CD4-positive, alpha-beta memory T cell (primary cell): Measurements from ENCODE around the gene ATP8B2. TPM values are rescaled to one million over a fixed set of nuclear protein-coding genes. Genes with fewer than 3 reads are reported as not detected.

Experiments
- CTCF ChIA-PET: fragments of 350-600 bp; sonication (Branson Sonifier 250); formaldehyde crosslinking; loops from one replicate; lab custom pipeline; 2021; ENCODE audit warnings: inconsistent platforms; ENCODE audit not compliant: partially characterized antibody; lab: Charles Lee
- POLR2A ChIA-PET: fragments of 350-600 bp; sonication (Branson Sonifier 250); formaldehyde crosslinking; loops from one replicate; lab custom pipeline; 2021; ENCODE audit not compliant: partially characterized antibody; lab: Charles Lee
- DNase-seq, 5 donors: peaks; one replicate each; pipeline versions ENCODE4 v3.0.0 to v3.0.0-alpha.2; 2020 to 2022; ENCODE audit warnings: mixed read lengths in 1 of 5
- H3K27ac ChIP-seq: one replicate; pipeline ENCODE4 v1.7.0; 2013; ENCODE audit warnings: low read depth, low read length
- H3K27me3 ChIP-seq: 2 replicates; pipeline ENCODE4 v1.7.0; 2013; ENCODE audit warnings: mild to moderate bottlenecking, low read length, moderate library complexity; ENCODE audit not compliant: insufficient read depth
- H3K36me3 ChIP-seq: 2 replicates; pipeline ENCODE4 v1.7.0; 2013; ENCODE audit warnings: mild to moderate bottlenecking, low read length, moderate library complexity; ENCODE audit not compliant: insufficient read depth
- H3K4me1 ChIP-seq: 2 replicates; pipeline ENCODE4 v1.7.0; 2013; ENCODE audit warnings: mild to moderate bottlenecking, low read length, moderate library complexity; ENCODE audit not compliant: insufficient read depth
- H3K4me3 ChIP-seq, 2 donors: one replicate each; pipeline ENCODE4 v1.7.0; 2013; ENCODE audit warnings: low read length in 2 of 2, mild to moderate bottlenecking in 1 of 2
- H3K9me3 ChIP-seq, 2 donors: one replicate each; pipeline ENCODE4 v1.7.0; 2013; ENCODE audit warnings: low read length in 2 of 2, control low read depth in 1 of 2; ENCODE audit not compliant: control insufficient read depth in 1 of 2
- H3K27ac Mint-ChIP-seq, 7 donors: one replicate each; pipeline ENCODE4 v1.8.0; 2020 to 2021; ENCODE audit warnings: mixed read lengths in 7 of 7, mild to moderate bottlenecking in 6 of 7, inconsistent platforms in 3 of 7, moderate library complexity in 3 of 7
- H3K27me3 Mint-ChIP-seq, 2 donors: one replicate each; pipeline ENCODE4 v1.8.0; 2020 to 2021; ENCODE audit warnings: mixed read lengths in 2 of 2
- H3K36me3 Mint-ChIP-seq, 2 donors: one replicate each; pipeline ENCODE4 v1.8.0; 2020 to 2021; ENCODE audit warnings: mixed read lengths in 2 of 2, inconsistent platforms in 1 of 2, mild to moderate bottlenecking in 1 of 2
- H3K4me1 Mint-ChIP-seq, 4 donors: one replicate each; pipeline ENCODE4 v1.8.0; 2020 to 2021; ENCODE audit warnings: mixed read lengths in 4 of 4, mild to moderate bottlenecking in 1 of 4
- H3K4me3 Mint-ChIP-seq, 8 donors: one replicate each; pipeline ENCODE4 v1.8.0; 2020 to 2021; ENCODE audit warnings: mixed read lengths in 8 of 8, mild to moderate bottlenecking in 7 of 8, moderate library complexity in 6 of 8, inconsistent platforms in 3 of 8
- H3K9me3 Mint-ChIP-seq, 8 donors: one replicate each; pipeline ENCODE4 v1.8.0; 2020 to 2021; ENCODE audit warnings: mixed read lengths in 8 of 8, mild to moderate bottlenecking in 5 of 8, inconsistent platforms in 3 of 8, moderate library complexity in 1 of 8
- intact Hi-C: fragments of 100-400 bp; cut with micrococcal nuclease; formaldehyde crosslinking; loops from one replicate; pipeline ENCODE4 v1.15.1; 2023
- polyA plus RNA-seq, 2 donors: library from polyadenylated mRNA; unstranded; fragments of 300-500 nt; fragmentation: Illumina TruSeq; gene quantifications; one replicate each; pipeline ENCODE4 v1.2.3, GENCODE V29; 2021
- total RNA-seq, 2 experiments: library from RNA; stranded (reverse); gene quantifications; one replicate each; pipeline ENCODE4 v1.2.3, GENCODE V29; 2021

The ATP8B2 gene
- total and polyA plus RNA-seq, 4 experiments from 2014 or later = 53.5 to 186 (median 141) TPM

DNA sequence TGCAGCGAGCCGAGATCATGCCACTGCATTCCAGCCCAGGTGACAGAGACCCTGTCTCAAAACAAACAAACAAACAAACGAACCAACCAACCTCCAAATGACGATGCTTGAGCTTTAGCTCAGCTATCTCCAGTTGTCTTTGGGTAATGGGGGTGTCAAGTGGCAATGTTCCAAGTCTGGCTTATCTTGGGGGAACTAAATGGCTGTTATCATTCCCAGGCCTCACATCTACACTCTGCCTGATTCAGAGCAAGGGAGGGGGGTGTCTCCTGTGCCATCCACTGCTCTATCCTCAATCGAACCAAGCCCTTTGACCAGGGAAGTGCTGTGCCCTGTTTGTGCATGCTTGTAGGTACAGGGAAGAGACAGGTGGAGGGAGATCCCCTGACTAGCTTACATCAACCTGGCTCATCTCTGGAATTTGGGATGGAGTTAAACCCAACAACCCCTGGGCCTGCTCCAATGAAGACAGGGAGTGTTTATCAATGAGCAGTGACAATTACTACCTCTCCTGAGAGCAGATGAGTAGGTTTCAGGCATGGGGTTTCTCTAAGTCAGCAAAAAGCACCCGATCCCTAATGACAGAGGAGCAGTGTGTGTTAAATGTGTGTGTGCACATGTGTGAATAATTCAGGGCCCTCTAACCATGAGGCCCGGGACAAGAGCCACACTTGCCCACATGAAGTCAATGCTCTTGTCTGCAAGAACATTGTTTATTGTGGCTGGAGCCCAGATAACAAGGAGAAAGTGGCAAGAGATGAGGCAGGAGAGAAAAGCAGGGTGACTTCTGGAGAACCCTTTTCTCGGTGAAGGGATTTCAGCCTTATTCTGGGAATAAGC is 59.5 kb downstream of the ATP8B2 start:
- Mint-ChIP-seq H3K27ac (peak overlapping the region; percentile 88 to 99 (median 92)), H3K36me3 (no peaks in the 10 kb centered on the region), H3K4me1 (peaks cover 22 to 34% (median 28%) of the 10 kb centered on the region in 4 donors), H3K27me3 (no peaks in the 10 kb centered on the region), H3K4me3 (peak overlapping the region in 6 of 8 donors; percentile 6 to 87 (median 74)), H3K9me3 (peaks cover 0 to 2% (median 0%) of the 10 kb centered on the region in 8 donors)
- intact Hi-C loops = no loop called here
- Histone ChIP-seq H3K9me3 (no peaks in the 10 kb centered on the region), H3K36me3 (no peaks in the 10 kb centered on the region), H3K27ac (peak overlapping the region; percentile 67), H3K4me3 (peak overlapping the region; percentile 24 to 35), H3K27me3 (no peaks in the 10 kb centered on the region), H3K4me1 (peaks cover 36% of the 10 kb centered on the region)
- DNase-seq = no peak
- CTCF ChIA-PET = interaction anchor here (0.6 to 3.6 kb wide), 8 partner anchors 12 to 57 kb away, joined by 3 to 36 read pairs (median 8); partner anchors contain the start of gene IL6R
- POLR2A ChIA-PET = interaction anchor here (0.6 to 7.2 kb wide), 22 partner anchors 10 to 395 kb away, joined by 3 to 116 read pairs (median 4); partner anchors contain the start of genes ATP8B2, HAX1, IL6R and RPS27

DNA sequence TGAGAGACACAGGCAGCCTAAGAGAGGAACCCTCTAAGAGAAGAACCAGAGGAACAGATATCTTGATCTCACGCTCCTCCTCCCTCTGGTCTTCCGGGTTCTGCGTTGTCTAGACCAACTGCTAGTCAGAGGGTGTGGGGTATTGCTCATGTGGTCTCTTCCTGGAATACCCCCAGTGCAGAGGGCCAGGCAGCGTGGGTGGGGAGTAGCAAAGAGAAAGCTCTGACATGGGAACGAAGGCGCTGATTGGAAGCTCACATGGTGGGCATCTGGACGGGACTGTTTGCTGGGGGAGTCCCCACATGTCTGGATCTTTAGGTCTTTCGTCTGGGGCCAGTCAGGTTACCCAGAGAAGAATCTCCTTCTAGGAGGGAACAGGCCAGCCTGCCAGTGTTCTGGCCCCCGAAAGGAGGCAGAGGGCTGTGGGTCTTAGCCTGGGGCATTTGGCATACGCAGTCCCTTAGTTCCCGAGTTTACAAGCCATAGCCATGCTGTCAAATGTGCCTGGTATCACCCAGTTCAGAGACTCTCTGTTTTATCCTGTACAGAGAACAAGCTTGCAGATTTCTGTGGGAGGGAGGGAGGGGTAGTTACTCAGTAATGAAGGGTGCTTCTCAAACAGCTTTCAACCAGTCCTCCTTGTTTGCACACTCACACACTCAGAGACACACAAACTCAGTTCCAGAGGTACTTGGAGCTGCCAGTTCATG is 61.5 kb downstream of the ATP8B2 start:
- H3K4me3 Mint-ChIP-seq = peak overlapping the region; percentile 79 to 88 (median 85)
- H3K4me1 ChIP-seq = peaks cover 36% of the 10 kb centered on the region
- CTCF ChIA-PET = interaction anchor here (1.1 to 3.6 kb wide), 8 partner anchors 11 to 59 kb away, joined by 4 to 36 read pairs (median 7); partner anchors contain the start of gene IL6R
- no peaks in the 10 kb centered on the region for H3K36me3 ChIP-seq
- no peaks in the 10 kb centered on the region for H3K27me3 Mint-ChIP-seq
- H3K27ac Mint-ChIP-seq = peak overlapping the region; percentile 88 to 99 (median 97)
- H3K27ac ChIP-seq = peak overlapping the region; percentile 67
- no peaks in the 10 kb centered on the region for H3K36me3 Mint-ChIP-seq
- H3K4me1 Mint-ChIP-seq = peaks cover 22 to 34% (median 28%) of the 10 kb centered on the region in 4 donors
- no peaks in the 10 kb centered on the region for H3K9me3 ChIP-seq
- peaks cover 0 to 2% (median 0%) of the 10 kb centered on the region in 8 donors for H3K9me3 Mint-ChIP-seq
- intact Hi-C loops = loop anchor here (1.0 to 2.0 kb wide), 2 partner anchors 18 to 34 kb away; no protein-coding TSS in a partner anchor
- no peaks in the 10 kb centered on the region for H3K27me3 ChIP-seq
- POLR2A ChIA-PET = interaction anchor here (0.7 to 7.2 kb wide), 22 partner anchors 11 to 568 kb away, joined by 3 to 116 read pairs (median 5); partner anchors contain the start of genes ATP8B2, IL6R and UBAP2L
- DNase-seq = peak in 4 of 5 donors; percentile 43 to 86 (median 58)
- peak overlapping the region in 1 of 2 donors; percentile 34 for H3K4me3 ChIP-seq

DNA sequence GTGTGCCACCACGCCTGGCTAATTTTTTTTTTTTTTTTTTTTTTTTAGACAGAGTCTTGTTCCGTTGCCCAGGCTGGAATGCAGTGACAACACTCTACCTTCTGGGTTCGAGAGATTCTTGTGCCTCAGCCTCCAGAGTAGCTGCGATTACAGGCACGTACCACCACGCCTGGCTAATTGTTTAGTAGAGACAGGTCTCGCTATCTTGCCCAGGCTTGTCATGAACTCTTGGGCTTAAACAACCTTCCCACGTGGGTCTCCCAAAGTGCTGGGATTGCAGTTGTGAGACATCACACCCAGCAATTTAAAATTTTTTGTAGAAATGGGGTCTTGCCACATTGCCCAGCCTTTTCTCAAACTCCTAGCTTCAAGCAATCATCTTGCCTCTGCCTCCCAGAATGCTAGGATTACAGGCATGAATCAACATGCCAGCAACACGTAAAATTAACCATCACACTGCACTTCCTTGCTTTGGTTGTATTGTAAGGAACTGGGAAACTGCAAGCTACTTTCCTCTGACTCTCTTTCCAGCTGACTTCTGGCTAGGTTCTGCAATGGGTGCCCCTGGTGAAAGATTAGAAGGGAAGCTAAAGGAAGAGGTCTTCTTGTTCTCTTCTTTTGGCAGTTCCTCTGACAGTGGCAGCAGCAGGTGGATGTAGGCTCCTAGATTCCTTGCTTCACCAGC is 65.9 kb downstream of the ATP8B2 start:
- ChIA-PET CTCF (interaction anchor here (1.6 kb wide), 1 partner anchor 12 kb away, joined by 7 read pairs; no protein-coding TSS in a partner anchor), POLR2A (interaction anchor here (1.1 to 2.1 kb wide), 2 partner anchors 12 to 69 kb away, joined by 3 to 6 read pairs; no protein-coding TSS in a partner anchor)
- H3K4me1 ChIP-seq = peaks cover 14% of the 10 kb centered on the region
- no peaks in the 10 kb centered on the region for H3K36me3 ChIP-seq
- Mint-ChIP-seq H3K4me1 (peaks cover 10 to 18% (median 14%) of the 10 kb centered on the region in 4 donors), H3K36me3 (no peaks in the 10 kb centered on the region), H3K4me3 (no peak overlapping the region), H3K9me3 (peaks cover 0 to 2% (median 0%) of the 10 kb centered on the region in 8 donors), H3K27me3 (no peaks in the 10 kb centered on the region), H3K27ac (no peak overlapping the region)
- intact Hi-C loops = no loop called here
- no peak overlapping the region for H3K27ac ChIP-seq
- DNase-seq = no peak
- H3K27me3 ChIP-seq = no peaks in the 10 kb centered on the region
- no peaks in the 10 kb centered on the region for H3K9me3 ChIP-seq
- no peak overlapping the region for H3K4me3 ChIP-seq

DNA sequence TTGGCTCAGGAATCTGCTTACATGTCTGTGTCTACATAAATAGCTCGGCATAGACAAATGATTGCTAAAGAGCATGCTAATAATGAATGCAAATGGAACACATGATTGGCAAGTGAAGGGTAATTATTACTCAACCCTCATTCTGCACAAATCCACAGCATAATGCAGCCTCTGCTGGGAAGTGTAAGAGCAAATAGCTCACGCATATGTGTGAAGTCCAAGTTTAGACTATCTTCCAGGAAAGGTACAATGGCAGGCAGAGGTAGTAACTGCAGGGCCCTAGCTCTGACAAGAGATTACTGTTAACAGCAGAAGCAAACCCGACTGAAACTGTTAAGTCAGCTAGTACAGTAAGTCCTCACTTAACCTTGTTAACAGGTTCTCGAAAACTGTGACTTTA is 72.8 kb downstream of the ATP8B2 start:
- CTCF ChIA-PET = interaction anchor here (0.6 to 2.3 kb wide), 10 partner anchors 10 to 126 kb away, joined by 3 to 11 read pairs (median 4); no protein-coding TSS in a partner anchor
- POLR2A ChIA-PET = interaction anchor here (0.5 to 1.9 kb wide), 8 partner anchors 9 to 100 kb away, joined by 3 to 22 read pairs (median 4); no protein-coding TSS in a partner anchor
- Histone ChIP-seq H3K27me3 (no peaks in the 10 kb centered on the region), H3K4me3 (no peak overlapping the region), H3K27ac (peak overlapping the region; percentile 40), H3K4me1 (peaks cover 45% of the 10 kb centered on the region), H3K9me3 (no peaks in the 10 kb centered on the region), H3K36me3 (no peaks in the 10 kb centered on the region)
- no peaks in the 10 kb centered on the region for H3K36me3 Mint-ChIP-seq
- DNase-seq = no peak
- H3K9me3 Mint-ChIP-seq = no peaks in the 10 kb centered on the region
- peak overlapping the region in 7 of 8 donors; percentile 13 to 87 (median 73) for H3K4me3 Mint-ChIP-seq
- peaks cover 19 to 47% (median 33%) of the 10 kb centered on the region in 4 donors for H3K4me1 Mint-ChIP-seq
- H3K27ac Mint-ChIP-seq = peak overlapping the region in 6 of 7 donors; percentile 54 to 96 (median 86)
- intact Hi-C loops = no loop called here
- H3K27me3 Mint-ChIP-seq = no peaks in the 10 kb centered on the region

DNA sequence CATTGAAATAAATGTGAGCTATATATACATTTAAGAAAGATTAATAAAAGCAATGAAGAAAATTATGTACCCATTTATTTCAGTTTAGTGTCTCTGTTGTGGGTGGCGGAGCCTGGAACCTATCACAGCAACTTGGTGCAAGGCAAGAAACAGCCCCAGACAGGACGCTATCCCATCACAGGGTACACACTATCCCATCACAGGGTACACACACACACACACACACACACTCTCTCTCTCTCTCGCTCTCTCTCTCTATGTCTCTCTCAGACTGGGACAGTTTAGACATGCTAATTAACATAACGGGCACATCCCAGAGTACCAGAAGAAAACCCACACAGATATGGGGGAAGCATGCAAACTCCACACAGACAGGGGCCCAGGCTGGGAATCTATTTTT is 73.4 kb downstream of the ATP8B2 start:
- Mint-ChIP-seq H3K27ac (peak overlapping the region; percentile 54 to 96 (median 88)), H3K9me3 (no peaks in the 10 kb centered on the region), H3K4me3 (peak overlapping the region; percentile 26 to 87 (median 75)), H3K27me3 (no peaks in the 10 kb centered on the region), H3K4me1 (peaks cover 25 to 52% (median 38%) of the 10 kb centered on the region in 4 donors), H3K36me3 (no peaks in the 10 kb centered on the region)
- Histone ChIP-seq H3K4me1 (peaks cover 50% of the 10 kb centered on the region), H3K4me3 (no peak overlapping the region), H3K9me3 (no peaks in the 10 kb centered on the region), H3K36me3 (no peaks in the 10 kb centered on the region), H3K27ac (no peak overlapping the region), H3K27me3 (no peaks in the 10 kb centered on the region)
- POLR2A ChIA-PET = interaction anchor here (0.5 to 1.9 kb wide), 7 partner anchors 8 to 100 kb away, joined by 3 to 22 read pairs (median 4); no protein-coding TSS in a partner anchor
- intact Hi-C loops = no loop called here
- DNase-seq = no peak
- CTCF ChIA-PET = interaction anchor here (0.7 to 2.3 kb wide), 9 partner anchors 9 to 83 kb away, joined by 3 to 11 read pairs (median 4); no protein-coding TSS in a partner anchor

DNA sequence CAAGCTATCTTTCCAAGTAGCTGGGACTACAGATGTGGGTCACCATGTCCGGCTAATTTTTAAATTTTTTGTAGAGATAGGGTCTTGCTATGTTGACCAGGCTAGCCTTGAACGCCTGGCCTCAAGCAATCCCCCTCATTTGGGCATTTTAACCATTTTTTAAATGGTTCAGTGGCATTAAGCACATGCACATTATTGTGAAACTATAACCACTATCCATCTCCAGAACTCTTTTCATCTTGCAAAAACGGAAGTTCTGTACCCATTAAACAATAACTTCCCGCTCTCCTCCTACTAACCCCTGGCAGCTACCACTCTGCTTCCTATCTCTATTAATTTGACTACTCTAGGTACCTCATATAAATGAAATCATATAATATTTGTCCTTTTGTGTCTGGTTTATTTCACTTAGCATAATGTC is 75.1 kb downstream of the ATP8B2 start:
- ChIA-PET CTCF (interaction anchor here (0.9 to 1.6 kb wide), 7 partner anchors 14 to 63 kb away, joined by 3 to 9 read pairs (median 4); no protein-coding TSS in a partner anchor), POLR2A (interaction anchor here (0.5 to 2.0 kb wide), 6 partner anchors 8 to 493 kb away, joined by 3 to 9 read pairs (median 5); no protein-coding TSS in a partner anchor)
- Histone ChIP-seq H3K9me3 (no peaks in the 10 kb centered on the region), H3K27ac (no peak overlapping the region), H3K27me3 (no peaks in the 10 kb centered on the region), H3K4me3 (no peak overlapping the region), H3K36me3 (no peaks in the 10 kb centered on the region), H3K4me1 (peaks cover 63% of the 10 kb centered on the region)
- H3K27me3 Mint-ChIP-seq = no peaks in the 10 kb centered on the region
- H3K4me1 Mint-ChIP-seq = peaks cover 36 to 68% (median 49%) of the 10 kb centered on the region in 4 donors
- H3K9me3 Mint-ChIP-seq = no peaks in the 10 kb centered on the region
- H3K4me3 Mint-ChIP-seq = peak overlapping the region in 4 of 8 donors; percentile 0 to 67 (median 33)
- intact Hi-C loops = no loop called here
- H3K36me3 Mint-ChIP-seq = peaks cover 0 to 6% of the 10 kb centered on the region in 2 donors
- DNase-seq = no peak
- peak overlapping the region in 4 of 7 donors; percentile 7 to 84 (median 26) for H3K27ac Mint-ChIP-seq
